Ureter (tissue), 1 donor: ENCODE measurements around the gene PFKFB2. TPM values are rescaled to one million over a fixed set of nuclear protein-coding genes. Genes with fewer than 3 reads are reported as not detected.

Experiments used
- DNase-seq: peaks from one replicate; pipeline ENCODE4 v3.0.0-alpha.2; 2020; ENCODE audit warnings: low spot score
- total RNA-seq: library from RNA; stranded (reverse); gene quantifications from one replicate; pipeline ENCODE4 v1.2.4, GENCODE V29; 2023
- donor health status: DM: yes; HTN: yes; CAD: no.

Gene PFKFB2
- total RNA-seq, 1 donor from 2014 or later = 27.0 TPM

- no peak for DNase-seq
Measured at GRCh38 chr1:207067185-207067584, 14.1 kb downstream of the PFKFB2 start.

GRCh38 chr1:207067665-207068064 is 14.6 kb downstream of the PFKFB2 start:
- DNase-seq = no peak

- no peak for DNase-seq
Measured at GRCh38 chr1:207069061-207069460, 16.0 kb downstream of the PFKFB2 start.

GRCh38 chr1:207069858-207070506 is 16.9 kb downstream of the PFKFB2 start:
- DNase-seq = no peak

- DNase-seq = no peak
Measured at GRCh38 chr1:207070811-207071210, 17.7 kb downstream of the PFKFB2 start.

GRCh38 chr1:207071426-207071825 is 18.4 kb downstream of the PFKFB2 start:
- DNase-seq = no peak

- DNase-seq = no peak
Measured at GRCh38 chr1:207072233-207072632, 19.2 kb downstream of the PFKFB2 start.

GRCh38 chr1:207073906-207074820 is 21.1 kb downstream of the PFKFB2 start:
- DNase-seq = no peak

- DNase-seq = no peak
Measured at GRCh38 chr1:207076181-207076955, 23.3 kb downstream of the PFKFB2 start.

- DNase-seq = no peak
Measured at GRCh38 chr1:207077012-207077411, 23.9 kb downstream of the PFKFB2 start.

GRCh38 chr1:207077470-207078377 is 24.6 kb downstream of the PFKFB2 start:
- peak; percentile 83 for DNase-seq

- DNase-seq = no peak
Measured at GRCh38 chr1:207078578-207079132, 25.6 kb downstream of the PFKFB2 start.

- no peak for DNase-seq
Measured at GRCh38 chr1:207079706-207080241, 26.7 kb downstream of the PFKFB2 start.

GRCh38 chr1:207081088-207081487 is 28.0 kb downstream of the PFKFB2 start:
- DNase-seq = no peak

GRCh38 chr1:207081806-207082205 is 28.7 kb downstream of the PFKFB2 start:
- no peak for DNase-seq

- DNase-seq = no peak
Measured at GRCh38 chr1:207084232-207084631, 31.2 kb downstream of the PFKFB2 start.

- peak; percentile 55 for DNase-seq
Measured at GRCh38 chr1:207084701-207085180, 31.7 kb downstream of the PFKFB2 start.

GRCh38 chr1:207085887-207086286 is 32.8 kb downstream of the PFKFB2 start:
- no peak for DNase-seq

GRCh38 chr1:207088161-207088560 is 35.1 kb downstream of the PFKFB2 start:
- DNase-seq = no peak
